SU-DHL-6 (cell line): Measurements from ENCODE around the gene PBRM1.

Experiments used
- CTCF ChIP-seq: fragments of 200-600 bp; sonication (generic); IDR thresholded peaks from one replicate; pipeline ENCODE4 v1.5.1; 2017; ENCODE audit warnings: antibody characterized with exemption, mild to moderate bottlenecking, low read length, moderate library complexity; ENCODE audit not compliant: insufficient read depth, poor library complexity, severe bottlenecking
- EZH2phosphoT487 ChIP-seq: fragments of 200-600 bp; sonication (generic), shearing (Covaris generic); conservative IDR thresholded peaks from 2 replicates; pipeline ENCODE4 v1.6.1; 2018; ENCODE audit warnings: mild to moderate bottlenecking, antibody characterized with exemption, low read length, moderate library complexity, mixed read lengths

GRCh38 chr3:52733256-52733891, 47.7 kb upstream of the PBRM1 start:
- TF ChIP-seq CTCF (no peak), EZH2phosphoT487 (no peak)
